H54 (cell line): ENCODE measurements around the gene DHX57.
"Not testable (repeated sequence)": the region's sequence is repeated elsewhere in the genome, so short reads cannot be mapped to it uniquely, and the experiment has no call there.

Source experiments
- DNase-seq: peaks from one replicate; pipeline ENCODE4 v3.0.0; 2011; ENCODE audit warnings: low spot score, mixed read lengths; ENCODE audit not compliant: insufficient read length
- FAIRE-seq: peaks from 3 replicates; lab custom pipeline; 2011; peaks lifted over from hg19 to GRCh38; lab: Jason Lieb, UNC
- POLR2A ChIP-seq: IDR thresholded peaks from 2 replicates; pipeline ENCODE4 v1.6.1; 2011; ENCODE audit warnings: low read depth, mild to moderate bottlenecking, low read length

The DHX57 gene

GRCh38 chr2:38835015-38835601 is 40.6 kb downstream of the DHX57 start:
- no peak for DNase-seq
- no peak for TF ChIP-seq POLR2A
- FAIRE-seq: no peak

DNA sequence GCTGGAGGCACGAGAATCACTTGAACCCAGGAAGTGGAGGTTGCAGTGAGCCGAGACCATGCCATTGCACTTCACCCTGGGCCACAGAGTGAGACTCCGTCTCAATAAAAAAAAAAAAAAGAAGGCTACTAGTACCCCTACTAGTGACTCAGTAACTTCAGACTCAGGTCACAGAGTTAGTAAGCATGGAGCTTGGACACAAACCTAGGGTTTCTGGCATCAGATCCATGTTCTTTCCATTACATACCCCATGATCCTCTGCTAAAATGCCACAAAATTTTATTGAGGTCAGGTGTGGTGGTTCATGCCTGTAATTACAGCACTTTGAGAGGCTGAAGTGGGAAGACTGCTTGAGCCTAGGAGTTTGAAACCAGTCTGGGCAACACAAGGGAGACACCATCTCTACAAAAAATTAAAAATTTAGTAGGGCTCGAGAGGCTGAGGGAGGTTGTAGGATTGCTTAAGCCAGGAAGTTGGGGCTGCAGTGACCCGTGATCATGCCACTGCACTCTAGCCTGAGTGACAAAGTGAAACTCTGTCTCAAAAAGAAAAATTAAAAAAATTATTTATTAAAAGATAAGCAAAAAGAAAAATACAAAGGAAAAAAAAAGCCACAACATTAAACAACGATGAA is 45.1 kb downstream of the DHX57 start:
- DNase-seq (no peak), FAIRE-seq (no peak)
- TF ChIP-seq POLR2A: no peak

- FAIRE-seq: no peak
- no peak for TF ChIP-seq POLR2A
- no peak for DNase-seq
These were observed 45.8 kb downstream of the DHX57 start for GRCh38 chr2:38829971-38830370.

DNA sequence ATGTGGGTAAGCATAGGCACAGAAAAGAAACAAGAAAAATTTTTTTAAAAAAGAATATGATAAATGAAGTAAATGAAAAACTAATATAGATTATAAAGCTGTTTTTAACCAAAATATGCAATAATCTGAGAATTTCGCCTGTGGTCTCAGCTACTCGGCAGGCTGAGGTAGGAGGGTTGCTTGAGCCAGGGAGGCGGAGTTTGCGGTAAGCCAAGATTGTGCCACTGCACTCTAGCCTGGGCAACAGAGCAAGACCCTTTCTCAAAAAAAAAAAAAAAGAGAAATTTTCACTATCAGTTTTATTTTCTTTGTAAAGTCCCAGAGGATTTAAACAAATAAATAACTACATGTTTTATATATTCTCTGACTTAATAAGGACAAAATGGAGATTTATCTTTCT is 47.3 kb downstream of the DHX57 start:
- no peak for TF ChIP-seq POLR2A
- DNase-seq (no peak), FAIRE-seq (no peak)

- FAIRE-seq, DNase-seq: not testable (repeated sequence)
These were observed 48.1 kb downstream of the DHX57 start for GRCh38 chr2:38827539-38828145.

DNA sequence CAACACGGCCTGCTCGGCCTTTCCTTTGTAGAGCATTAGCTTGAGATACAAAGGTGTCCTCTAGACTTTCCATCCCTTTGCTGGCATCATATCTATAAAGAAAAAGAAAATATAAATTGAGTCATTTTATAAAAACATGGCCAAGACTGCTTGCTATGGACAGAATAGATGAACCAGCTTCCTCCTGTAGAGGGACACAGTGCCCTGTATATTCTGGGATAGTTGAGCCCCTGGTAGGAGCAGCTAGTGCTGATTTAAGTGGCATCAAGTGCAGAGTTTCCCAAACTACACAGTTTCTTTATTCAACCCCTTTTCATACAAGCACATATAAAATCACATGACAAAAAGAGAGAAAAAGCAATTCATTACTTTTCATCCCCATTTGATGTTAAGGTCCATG is 49.8 kb downstream of the DHX57 start:
- TF ChIP-seq POLR2A: no peak
- DNase-seq (no peak), FAIRE-seq (no peak)

GRCh38 chr2:38824906-38825305 is 50.8 kb downstream of the DHX57 start:
- FAIRE-seq (no peak), DNase-seq (no peak)
- no peak for TF ChIP-seq POLR2A

DNA sequence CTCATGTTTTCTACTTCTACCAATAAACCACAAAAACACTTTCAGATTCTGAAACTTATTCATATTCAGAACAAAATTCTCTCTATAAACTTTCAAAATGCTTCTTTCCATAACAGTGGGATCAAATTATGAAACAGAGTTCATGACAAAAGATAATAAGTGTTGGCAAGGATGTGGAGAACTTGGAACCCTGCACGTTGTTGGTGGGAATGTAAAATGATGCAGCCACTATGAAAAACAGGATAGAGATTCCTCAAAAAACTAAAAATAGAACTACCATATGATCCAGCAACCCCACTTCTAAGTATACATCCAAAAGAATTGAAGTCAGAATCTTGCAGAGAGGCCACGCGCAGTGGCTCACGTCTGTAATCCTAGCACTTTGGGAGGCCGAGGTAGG is 52.3 kb downstream of the DHX57 start:
- FAIRE-seq (no peak), DNase-seq (no peak)
- TF ChIP-seq POLR2A: no peak

DNA sequence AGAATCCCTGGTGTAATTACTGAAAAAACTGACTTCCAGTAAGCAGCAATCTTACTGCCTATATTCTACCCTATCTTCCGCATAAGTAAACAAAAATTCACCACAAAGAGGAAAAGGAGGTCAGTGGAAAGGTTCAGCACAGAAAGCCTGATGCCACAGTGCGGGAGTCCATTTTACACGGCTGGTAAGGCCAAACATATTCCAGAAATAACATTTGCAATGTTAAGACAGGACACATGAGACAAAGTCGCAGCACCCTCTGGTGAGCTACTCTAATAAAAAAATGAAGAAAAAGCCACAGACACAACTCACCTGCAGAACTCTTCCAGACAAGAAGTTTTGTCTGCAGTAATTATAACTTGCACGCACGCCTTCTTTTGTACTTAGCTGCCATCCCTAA is 57.2 kb downstream of the DHX57 start:
- no peak for TF ChIP-seq POLR2A
- no peak for DNase-seq
- FAIRE-seq: no peak

GRCh38 chr2:38815936-38816335 is 59.8 kb downstream of the DHX57 start:
- DNase-seq: no peak
- FAIRE-seq: no peak
- TF ChIP-seq POLR2A: no peak

- no peak for TF ChIP-seq POLR2A
- no peak for FAIRE-seq
- no peak for DNase-seq
These were observed 65.2 kb downstream of the DHX57 start for GRCh38 chr2:38810488-38810887.

GRCh38 chr2:38808677-38809076 is 67.1 kb downstream of the DHX57 start:
- TF ChIP-seq POLR2A: no peak
- no peak for FAIRE-seq
- DNase-seq: no peak

GRCh38 chr2:38806733-38807059 is 69.0 kb downstream of the DHX57 start:
- DNase-seq (no peak), FAIRE-seq (no peak)
- TF ChIP-seq POLR2A: no peak

GRCh38 chr2:38806015-38806732 is 69.6 kb downstream of the DHX57 start:
- TF ChIP-seq POLR2A: no peak
- FAIRE-seq (no peak), DNase-seq (no peak)

GRCh38 chr2:38797953-38798352 is 77.8 kb downstream of the DHX57 start:
- DNase-seq (no peak), FAIRE-seq (no peak)
- TF ChIP-seq POLR2A: no peak
